Left cardiac atrium (tissue), 4 donors: ENCODE results near the gene UTP3. TPM values are rescaled to one million over a fixed set of nuclear protein-coding genes. Genes with fewer than 3 reads are reported as not detected.
"Not testable (repeated sequence)": the region's sequence is repeated elsewhere in the genome, so short reads cannot be mapped to it uniquely, and the experiment has no call there.

Source experiments
- ATAC-seq, 2 donors: fragments of 200-7000 bp; cut with Tn5 transposase; one replicate each; pipeline ENCODE4 v1.9.1; 2020; ENCODE audit warnings: mild to moderate bottlenecking in 2 of 2, moderate library complexity in 2 of 2
- DNase-seq: peaks from one replicate; pipeline ENCODE4 v3.0.0-alpha.2; 2020
- intact Hi-C, 2 donors: fragments of 100-400 bp; cut with DNase I; formaldehyde crosslinking; loops; one replicate each; pipeline versions ENCODE4 v1.14.1 to v1.15.1; 2022 to 2023
- total RNA-seq, 2 donors: library from RNA; stranded (reverse); fragmentation: NEBNext Ultra II Directional; extraction: Animal tissue kit (Norgen Biotek cat#: 25700); gene quantifications; one replicate each; pipeline ENCODE4 v1.2.1, GENCODE V29; 2021
- donor health status: DM: no; HTN: yes; CAD: no.
- donor health status: DM: no; HTN: yes; CAD: no; lungs with severe emphysema.
- donor health status: DM: yes; HTN: yes; CAD: no.
- donor health status: Dilated cardiomyopathy.

Gene UTP3
- total RNA-seq, 2 donors from 2014 or later = 17.6 to 24.0 TPM

DNA sequence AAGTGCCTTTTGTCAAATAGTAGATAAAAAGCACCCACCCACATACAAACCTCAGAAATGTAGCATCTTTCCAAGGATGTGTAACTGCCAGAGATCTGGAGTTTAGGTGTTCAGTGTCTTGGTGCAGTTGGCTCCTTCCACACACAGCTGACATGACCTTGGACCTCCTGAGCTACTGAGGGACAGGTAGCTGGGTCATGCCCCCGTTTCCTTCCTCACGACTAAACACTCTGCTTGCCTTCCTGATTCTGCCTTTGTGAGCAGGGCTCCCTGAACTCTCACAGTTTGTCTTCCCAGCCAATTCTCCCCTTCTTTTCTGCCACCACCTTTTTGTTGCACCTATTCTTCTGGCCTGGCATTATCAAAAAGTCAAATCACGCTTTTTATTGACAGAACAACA, 23.3 kb downstream of the UTP3 start:
- DNase-seq = no peak
- ATAC-seq = no peak
- intact Hi-C loops = no loop called here

DNA sequence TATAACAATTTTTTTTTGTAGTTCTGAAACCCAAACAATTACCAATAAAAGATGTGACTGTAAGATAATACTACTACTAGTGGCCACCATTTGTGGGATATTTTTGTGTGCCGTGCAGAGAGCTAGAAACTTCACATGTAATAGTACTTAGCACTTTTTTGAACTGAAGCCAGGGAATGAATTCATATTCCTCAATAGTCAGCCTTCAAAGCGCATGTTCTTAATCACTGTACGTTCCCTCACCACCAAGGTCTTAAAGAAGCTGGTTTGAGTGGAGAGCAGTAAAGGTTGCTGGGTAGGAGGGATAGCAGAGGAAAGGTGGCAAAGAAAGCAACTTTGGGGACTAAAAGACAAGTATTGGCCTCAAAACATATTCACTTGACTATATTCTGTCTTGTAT, 23.8 kb downstream of the UTP3 start:
- no peak for DNase-seq
- no peak for ATAC-seq
- intact Hi-C loops = no loop called here

DNA sequence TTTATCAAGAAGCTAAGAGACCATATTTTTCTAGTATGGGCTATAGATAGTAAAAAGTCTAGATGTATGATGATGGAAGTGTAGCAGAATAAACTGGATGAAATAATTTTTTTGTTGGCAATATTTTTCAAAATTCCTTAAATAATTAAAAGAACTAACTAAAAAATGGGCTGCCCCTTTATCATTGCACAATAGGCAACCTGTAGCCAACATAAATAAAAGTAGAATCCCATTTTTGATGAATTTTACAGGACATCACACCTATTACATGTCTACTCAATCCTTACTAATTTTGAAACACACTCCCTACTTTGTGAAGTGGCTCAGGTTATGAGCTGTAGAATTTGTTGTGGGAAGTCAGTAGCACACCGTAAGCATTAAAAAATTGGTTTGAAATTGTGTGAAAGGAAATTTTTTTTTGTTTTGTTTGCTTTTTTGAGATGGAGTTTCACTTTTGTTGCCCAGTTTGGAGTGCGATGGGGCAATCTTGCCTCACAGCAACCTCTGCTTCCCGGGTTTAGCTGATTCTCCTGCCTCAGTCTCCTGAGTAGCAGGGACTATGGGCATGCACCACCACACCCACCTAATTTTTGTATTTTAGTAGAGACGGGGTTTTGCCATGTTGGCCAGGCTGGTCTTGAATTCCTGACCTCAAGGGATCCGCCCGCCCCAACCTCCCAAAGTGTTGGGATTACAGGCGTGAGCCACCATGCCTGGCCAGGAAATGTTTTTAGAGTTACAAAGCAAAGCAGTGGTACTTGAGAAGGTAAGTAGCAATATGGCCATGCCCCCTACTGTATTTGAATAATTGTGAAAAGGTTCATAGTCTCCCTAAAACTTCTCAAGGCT, 24.5 kb downstream of the UTP3 start:
- DNase-seq = no peak
- intact Hi-C loops = no loop called here
- ATAC-seq = no peak

DNA sequence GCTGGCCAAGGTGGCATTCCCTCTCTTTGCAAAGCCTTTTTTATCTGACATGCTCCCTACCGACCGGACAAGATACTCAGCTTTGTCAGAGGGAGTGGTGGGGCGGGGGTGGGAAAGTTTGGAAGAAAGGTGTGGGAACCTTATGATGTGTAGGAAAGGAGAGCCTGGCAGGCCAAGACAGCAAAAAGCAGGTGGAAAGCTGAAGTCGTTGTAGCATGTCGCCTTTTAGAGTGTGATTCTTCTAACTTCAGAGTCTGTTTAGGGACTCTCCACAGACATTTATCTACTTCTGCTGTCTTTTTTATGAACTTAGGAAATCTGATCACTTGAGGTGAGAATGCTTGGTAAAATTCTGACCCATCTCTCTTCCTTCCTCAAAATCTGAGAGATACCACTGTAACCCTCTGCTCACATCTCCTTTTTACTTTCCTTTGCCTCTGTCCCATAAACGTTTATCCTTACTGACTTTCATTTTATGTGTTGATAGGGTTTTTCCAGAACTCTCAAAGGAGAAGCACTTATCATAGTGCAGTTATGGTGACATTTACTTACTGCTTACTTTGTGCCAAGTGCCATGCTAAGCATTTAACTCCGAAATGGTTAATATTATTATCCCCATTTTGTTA, 25.2 kb downstream of the UTP3 start:
- intact Hi-C loops = no loop called here
- ATAC-seq (peak in 1 of 2 donors; percentile 14), DNase-seq (no peak)

DNA sequence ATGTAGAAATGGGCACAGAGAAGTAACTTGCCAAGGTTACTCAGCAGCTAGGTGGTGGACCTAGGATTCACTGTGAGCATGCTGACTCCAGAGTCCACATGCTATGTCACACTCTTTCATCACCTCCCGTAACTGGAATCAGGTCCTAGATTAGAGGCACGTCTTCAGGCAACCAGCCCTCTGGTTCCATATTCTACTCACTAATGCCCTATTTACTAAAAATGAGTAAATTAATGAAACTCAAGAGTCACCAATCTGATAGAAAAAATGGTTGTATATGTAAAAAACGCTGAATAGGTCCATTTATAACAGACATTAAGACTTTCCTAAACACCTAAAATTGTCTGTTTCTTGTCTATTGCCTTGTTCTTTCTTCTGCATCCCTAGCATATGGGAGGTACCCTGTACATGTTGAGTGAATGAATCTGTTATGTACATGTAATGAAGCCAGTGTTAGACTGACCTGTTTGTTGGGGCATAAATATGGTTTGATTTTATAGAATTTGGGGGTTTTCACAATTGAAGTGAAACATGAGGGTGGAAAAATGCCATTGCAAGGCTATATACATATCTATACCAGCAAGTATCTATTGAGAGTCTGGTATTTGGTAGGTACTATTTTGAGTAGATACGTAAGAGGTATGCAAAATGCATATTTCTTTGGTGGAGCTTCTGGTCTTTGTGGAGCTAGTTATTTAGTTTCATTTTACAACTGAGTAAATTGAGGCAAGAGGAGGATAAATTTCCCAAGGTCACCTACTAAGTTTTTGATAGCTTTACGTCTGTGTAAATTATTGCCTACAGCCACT, 26.0 kb downstream of the UTP3 start:
- intact Hi-C loops = no loop called here
- ATAC-seq (peak; percentile 38 to 61), DNase-seq (no peak)

DNA sequence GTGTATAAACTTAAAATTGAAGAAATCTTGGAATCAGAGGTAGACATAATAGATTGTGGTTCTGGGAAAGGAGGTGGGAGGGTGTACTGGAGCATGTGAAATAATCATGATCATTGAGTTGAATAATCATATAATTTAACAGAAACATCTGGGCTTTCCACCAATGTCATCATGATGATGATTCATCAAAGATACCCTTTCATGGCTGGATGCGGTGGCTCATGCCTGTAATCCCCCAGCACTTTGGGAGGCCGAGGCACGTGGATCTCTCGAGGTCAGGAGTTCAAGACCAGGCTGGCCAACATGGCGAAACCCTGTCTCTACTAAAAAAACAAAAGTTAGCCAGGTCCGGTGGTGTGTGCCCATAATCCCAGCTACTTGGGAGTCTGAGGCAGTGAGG, 26.8 kb downstream of the UTP3 start:
- DNase-seq (no peak), ATAC-seq (no peak)
- intact Hi-C loops = no loop called here

DNA sequence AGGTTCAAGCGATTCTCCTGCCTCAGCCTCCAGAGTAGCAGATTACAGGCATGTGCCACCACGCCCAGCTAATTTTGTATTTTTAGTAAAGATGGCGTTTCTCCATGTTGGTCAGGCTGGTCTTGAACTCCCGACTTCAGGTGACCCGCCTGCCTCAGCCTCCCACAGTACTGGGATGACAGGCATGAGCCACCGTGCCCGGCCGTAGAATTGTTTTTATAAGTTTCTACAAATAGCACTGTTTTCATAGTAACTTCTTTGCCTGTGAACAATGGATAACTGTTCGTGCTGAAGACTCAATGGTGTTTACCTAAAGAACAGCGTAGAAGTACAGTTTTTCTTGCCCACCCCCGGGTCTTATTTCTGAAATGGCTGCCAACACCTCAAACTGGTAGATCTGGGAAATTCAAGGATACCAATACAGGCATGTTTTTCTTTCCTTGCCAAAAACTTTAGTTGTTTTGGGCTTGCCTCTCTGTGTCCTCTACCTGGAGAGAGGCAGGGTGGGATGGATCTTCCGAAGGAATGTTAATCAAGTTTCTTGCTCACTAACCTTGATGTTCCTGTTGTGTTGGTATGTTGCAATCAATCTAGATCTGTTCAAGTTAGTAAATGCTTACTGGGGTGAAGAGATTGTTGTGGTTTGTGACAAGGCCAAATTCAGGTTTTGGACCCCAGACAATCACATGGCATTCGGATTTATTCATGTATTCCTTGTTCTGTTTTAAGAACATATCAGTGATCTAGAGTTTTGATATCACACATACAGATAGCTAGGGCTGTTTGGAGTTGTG, 30.7 kb downstream of the UTP3 start:
- no peak for DNase-seq
- ATAC-seq = no peak
- intact Hi-C loops = no loop called here

DNA sequence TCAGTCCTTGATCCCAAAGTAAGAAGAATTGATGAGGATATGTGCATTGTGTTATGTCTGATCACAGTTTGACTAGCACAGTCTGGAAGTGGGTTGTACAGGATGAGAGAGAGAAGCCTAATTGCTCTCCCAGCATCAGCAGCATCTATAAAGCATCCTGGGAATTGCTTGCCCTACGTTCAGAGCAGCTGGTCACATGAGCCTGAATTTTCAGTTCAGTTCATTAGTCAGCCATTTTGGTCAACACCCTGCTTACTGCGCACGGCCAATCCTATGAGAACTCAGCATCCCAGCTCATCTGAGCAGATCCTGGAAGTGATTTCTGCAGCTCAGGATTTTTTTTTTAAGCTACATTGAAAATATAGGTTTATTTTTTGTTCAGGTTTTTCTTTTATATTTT, 33.4 kb downstream of the UTP3 start, which contains the start of gene RUFY3:
Gene RUFY3 (plus strand): TSS at position 218 of the 400 bp plus-strand sequence. CDS start 610 bp downstream, outside the sequence.
- ATAC-seq = peak; percentile 96
- intact Hi-C loops = no loop called here
- DNase-seq = no peak

DNA sequence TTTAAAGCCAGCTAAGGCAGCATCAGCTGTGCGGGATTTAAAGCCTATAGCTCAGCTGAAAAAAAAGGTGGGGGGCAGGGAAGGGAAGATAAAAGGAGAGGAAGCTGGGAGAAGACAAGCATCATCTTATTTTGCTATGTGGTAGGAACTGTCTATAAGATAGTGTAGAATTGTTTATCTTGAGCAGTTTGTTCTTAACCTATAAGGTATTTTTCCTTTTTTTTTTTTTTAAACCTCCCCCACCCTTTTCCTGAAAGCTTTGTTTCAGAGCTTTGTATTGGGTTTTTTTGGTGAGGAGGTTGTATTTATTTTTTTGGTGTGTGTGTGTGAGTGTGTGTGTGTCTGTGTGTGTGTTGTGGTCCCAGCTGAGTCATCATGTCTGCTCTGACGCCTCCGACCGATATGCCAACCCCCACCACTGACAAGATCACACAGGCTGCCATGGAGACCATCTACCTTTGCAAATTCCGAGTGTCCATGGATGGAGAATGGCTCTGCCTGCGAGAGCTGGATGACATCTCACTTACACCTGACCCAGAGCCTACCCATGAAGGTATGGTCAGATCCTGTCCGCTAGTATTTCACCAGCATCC, 34.0 kb downstream of the UTP3 start:
- DNase-seq = no peak
- intact Hi-C loops = no loop called here
- peak; percentile 17 to 82 for ATAC-seq

DNA sequence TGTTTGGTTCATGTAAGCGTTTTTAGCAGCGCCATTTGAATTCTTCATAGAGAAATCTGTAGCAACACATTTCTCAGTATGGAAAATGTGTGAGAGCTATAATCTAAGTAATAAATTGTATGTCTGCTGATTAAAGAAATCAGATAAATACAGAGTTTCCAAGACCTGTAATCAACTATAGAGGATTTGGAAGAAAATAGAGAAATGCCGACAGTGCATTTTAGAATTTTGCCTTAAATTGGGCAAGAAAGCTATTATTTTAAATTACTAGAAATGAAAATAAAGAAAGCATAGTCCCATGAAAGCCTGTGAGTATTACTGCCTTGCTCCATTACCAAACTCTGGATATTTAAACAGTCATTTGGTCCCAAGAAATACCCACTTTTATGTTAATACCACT, 36.1 kb downstream of the UTP3 start:
- no peak for DNase-seq
- intact Hi-C loops = no loop called here
- no peak for ATAC-seq

DNA sequence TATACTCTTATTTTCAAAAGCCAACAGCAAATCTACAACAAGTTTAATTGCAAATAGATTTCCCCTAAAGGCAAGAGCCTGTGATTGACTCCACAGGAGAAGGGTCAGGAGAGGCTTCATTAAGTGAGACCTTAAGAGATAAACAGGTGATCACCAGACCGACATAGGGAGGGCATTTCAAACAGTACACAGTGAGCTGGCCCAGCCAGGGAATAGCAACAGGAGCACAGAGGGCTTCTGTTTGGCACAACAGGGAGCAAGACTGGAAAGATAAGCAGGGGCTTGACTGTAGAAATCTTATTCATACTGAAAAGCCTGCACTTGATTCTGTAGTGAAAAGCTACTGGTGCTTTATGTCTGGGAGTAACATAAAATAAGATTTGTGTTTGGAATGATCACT, 37.3 kb downstream of the UTP3 start:
- no peak for DNase-seq
- ATAC-seq = no peak
- intact Hi-C loops = no loop called here

DNA sequence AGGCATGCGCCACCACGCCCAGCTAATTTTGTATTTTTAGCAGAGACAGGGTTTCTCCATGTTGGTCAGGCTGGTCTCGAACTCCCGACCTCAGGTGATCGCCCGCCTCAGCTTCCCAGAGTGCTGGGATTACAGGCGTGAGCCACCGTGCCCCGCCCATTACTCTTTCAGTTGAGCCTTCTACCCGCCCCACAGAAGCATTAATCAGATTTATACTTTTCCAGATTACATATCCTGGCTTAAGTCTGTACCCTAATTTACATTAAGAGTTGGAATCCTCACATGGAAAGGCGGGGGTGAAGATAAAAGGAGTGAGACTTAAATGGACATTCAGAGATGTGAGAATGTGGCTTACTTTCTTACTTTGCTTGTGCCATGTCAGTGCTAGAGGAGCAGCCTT, 38.2 kb downstream of the UTP3 start:
- ATAC-seq, DNase-seq, intact Hi-C loops: not testable (repeated sequence)

DNA sequence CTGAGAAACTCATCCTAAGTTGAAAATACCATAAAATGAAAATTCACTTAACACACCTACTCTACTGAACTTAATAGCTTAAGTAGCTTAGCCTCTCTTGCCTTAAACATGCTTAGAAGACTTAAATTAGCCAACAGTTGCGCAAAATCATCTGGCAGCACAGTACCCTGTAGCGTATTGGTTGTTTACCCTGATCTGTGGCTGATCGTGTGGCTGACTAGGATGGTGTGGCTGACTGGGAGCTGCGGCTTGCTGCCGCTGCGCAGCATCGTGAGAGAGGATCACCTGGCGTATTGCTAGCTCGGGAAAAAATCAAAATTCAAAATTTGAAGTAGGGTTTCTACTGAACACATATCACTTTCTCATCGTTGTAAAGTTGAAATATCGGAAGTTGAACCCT, 39.8 kb downstream of the UTP3 start:
- DNase-seq = no peak
- peak in 1 of 2 donors; percentile 8 for ATAC-seq
- intact Hi-C loops = no loop called here

DNA sequence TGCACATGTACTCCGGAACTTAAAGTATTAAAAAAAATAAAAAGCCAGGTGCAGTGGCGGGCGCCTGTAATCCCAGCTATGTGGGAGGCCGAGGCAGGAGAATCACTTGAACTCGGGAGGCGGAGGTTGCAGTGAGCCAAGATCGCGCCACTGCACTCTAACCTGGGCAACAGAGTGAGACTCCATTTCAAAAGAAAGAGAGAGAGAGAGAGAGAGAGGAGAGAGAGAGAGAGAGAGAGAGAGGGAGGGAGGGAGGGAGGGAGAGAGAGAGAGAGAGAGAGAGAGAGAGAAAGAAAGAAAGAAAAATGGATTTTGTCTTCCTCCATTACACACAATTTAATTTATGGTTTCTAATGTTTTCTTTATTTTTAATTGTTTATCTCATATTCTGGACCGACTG, 44.5 kb downstream of the UTP3 start:
- intact Hi-C loops, DNase-seq, ATAC-seq: not testable (repeated sequence)

DNA sequence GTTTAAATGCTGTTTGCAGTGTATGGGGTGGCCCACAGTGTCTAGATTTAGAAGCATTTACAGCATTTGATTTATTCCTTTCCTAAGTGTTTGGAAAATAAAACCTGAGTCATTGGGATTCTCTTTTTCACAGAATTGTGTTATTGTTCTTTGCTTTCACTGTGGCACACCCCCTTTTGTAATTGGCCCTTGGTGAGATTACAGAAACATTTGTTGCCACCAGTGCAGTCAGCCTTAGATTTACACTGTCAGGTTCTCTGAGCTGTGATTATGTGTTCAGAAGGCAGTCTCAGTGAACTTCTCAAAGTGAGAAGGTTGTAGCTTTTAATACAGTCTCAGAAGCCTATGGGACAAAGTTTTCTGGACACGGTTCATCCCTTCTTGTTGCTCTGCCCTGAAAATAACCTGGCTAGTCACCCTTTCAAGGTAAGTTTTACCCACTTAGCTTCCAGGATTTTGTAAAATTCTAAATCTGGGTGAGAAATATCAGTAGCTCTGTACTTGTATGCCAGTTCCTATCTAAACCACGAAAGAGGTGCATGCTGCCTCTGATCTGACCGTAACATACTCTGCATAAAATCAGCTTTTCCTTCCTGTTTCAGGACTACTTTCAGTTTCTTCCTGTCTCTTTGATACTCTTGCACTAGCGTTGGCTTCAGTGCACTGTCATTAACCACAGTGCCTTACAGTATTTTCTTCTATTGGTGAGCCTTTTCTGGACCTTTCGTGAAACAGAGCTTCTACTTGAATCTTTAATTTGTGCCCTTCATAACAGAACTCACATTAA, 46.0 kb downstream of the UTP3 start:
- ATAC-seq = peak; percentile 82 to 86
- intact Hi-C loops = no loop called here

DNA sequence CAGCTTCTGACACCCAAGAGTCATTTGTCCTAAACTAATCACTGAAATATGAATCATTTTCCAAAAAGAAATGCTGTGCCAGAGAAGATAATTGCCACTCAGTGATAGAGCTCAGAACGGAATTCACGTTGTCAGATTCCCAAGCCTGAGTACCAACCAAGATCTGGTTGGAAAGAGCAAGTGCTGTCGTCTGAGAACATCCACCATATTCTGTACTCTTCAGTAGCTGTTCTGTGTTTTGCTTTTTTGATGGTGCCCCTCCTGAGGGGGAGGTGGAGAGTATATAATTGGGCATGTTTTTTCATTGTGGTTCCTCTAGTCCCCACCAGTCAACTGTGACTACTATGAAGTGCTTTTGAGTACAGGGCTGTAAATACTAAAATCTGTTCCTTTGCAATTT, 46.6 kb downstream of the UTP3 start:
- peak; percentile 11 to 72 for ATAC-seq
- no peak for DNase-seq

More for the DNA sequence above, 46.0 kb downstream of the UTP3 start:
- DNase-seq = no peak

DNA sequence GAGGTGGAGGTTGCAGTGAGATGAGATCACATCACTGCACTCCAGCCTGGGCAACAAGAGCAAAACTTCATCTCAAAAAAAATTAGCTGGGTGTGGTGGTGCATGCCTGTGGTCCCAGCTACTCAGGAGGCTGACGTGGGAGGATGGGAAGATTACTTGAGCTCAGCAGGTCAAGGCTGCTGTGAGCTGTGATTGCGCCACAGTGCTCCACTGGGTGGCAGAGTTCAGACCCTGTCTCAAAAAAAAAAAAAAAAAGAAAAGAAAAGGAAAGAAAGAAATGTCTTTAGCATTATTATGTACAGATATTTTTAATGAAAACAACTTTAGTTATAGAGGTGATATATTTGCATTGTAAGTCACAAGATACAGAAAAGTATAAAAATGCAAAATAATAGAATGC, 47.6 kb downstream of the UTP3 start:
- peak; percentile 43 for DNase-seq
- ATAC-seq = peak in 1 of 2 donors; percentile 65
- intact Hi-C loops = not testable (repeated sequence)

More for the DNA sequence above, 46.6 kb downstream of the UTP3 start:
- intact Hi-C loops = no loop called here

DNA sequence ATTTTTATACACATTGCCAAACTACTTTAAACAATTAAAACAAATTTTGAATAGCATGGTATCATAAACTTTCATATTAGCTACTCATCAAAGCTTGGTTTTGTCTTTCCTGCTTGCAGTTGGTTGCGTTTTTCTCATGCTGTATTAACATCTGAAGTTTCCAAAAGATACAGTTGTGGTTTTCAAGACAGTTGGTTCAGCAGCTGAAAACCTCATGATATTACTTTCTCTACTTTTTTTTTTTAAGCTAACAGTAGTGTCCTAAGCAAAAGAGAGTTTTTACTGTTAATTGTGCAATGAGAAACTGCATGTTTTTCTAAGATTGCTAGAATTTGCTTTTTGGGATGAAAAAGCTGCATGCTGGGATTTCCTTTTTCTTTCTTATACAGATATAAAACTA, 48.7 kb downstream of the UTP3 start:
- DNase-seq (no peak), ATAC-seq (no peak)
- intact Hi-C loops = no loop called here
